Psoas muscle (tissue), 8 donors: ENCODE data around the gene CYS1. TPM values are rescaled to one million over a fixed set of nuclear protein-coding genes. Genes with fewer than 3 reads are reported as not detected.

Experiments
- ATAC-seq, 4 donors: fragments of 200-7000 bp; cut with Tn5 transposase; one replicate each; pipeline ENCODE4 v1.9.1; 2020; ENCODE audit warnings: moderate library complexity in 3 of 4, mild to moderate bottlenecking in 2 of 4
- DNase-seq, 2 donors: peaks; one replicate each; pipeline ENCODE4 v3.0.0-alpha.2; 2020
- H3K27ac ChIP-seq: fragments of 200-600 bp; one replicate; pipeline ENCODE4 v1.8.0; 2022
- H3K27me3 ChIP-seq, 3 donors: fragments of 200-600 bp in 1 of 3; one replicate each; pipeline versions ENCODE4 v1.6.1 to v1.8.0; 2013 to 2022; ENCODE audit warnings: low read length in 2 of 3, mild to moderate bottlenecking in 2 of 3, moderate library complexity in 1 of 3; ENCODE audit not compliant: insufficient read depth in 3 of 3
- H3K36me3 ChIP-seq, 2 donors: fragments of 200-600 bp in 1 of 2; one replicate each; pipeline versions ENCODE4 v1.6.1 to v1.8.0; 2013 to 2022; ENCODE audit warnings: low read depth in 1 of 2, mild to moderate bottlenecking in 1 of 2, moderate library complexity in 1 of 2; ENCODE audit not compliant: insufficient read depth in 1 of 2
- H3K4me1 ChIP-seq: fragments of 200-600 bp; one replicate; pipeline ENCODE4 v1.8.0; 2022
- H3K4me3 ChIP-seq: fragments of 200-600 bp; one replicate; pipeline ENCODE4 v1.8.0; 2022; ENCODE audit warnings: mild to moderate bottlenecking
- H3K9me3 ChIP-seq: fragments of 200-600 bp; one replicate; pipeline ENCODE4 v1.8.0; 2022
- WGBS, 3 donors: extraction: QIAGEN DNeasy Blood & Tissue Kit; methylation state at CpG; one replicate each; pipeline versions ENCODE4 v1.1.6 to v1.1.7; 2013; 5-methylcytosine and 5-hydroxymethylcytosine counted together
- intact Hi-C, 2 donors: fragments of 100-400 bp; cut with DNase I; formaldehyde crosslinking; loops; one replicate each; pipeline versions ENCODE4 v1.11.0 to v1.14.2; 2022
- polyA plus RNA-seq, 3 donors: library from polyadenylated mRNA; stranded (reverse); fragments of 200-250 nt; gene quantifications; one replicate each; pipeline ENCODE4 v1.2.3, GENCODE V29; 2013
- total RNA-seq, 4 donors: library from RNA; stranded (reverse); fragmentation: NEBNext Ultra II Directional in 2 of 4; extraction: Animal tissue kit (Norgen Biotek cat#: 25700) in 2 of 4; gene quantifications; one replicate each; pipeline versions ENCODE4 v1.2.1 to v1.2.4, GENCODE V29; 2021 to 2023
- TF ChIP-seq, protein P1 (sequence below): fragments of 200-600 bp; IDR thresholded peaks from one replicate; pipeline ENCODE4 v1.8.0; 2022; ENCODE audit warnings: antibody characterized with exemption
- donor health status: healthy with polysubstance abuse.
- donor health status: DM: no; HTN: no; CAD: no; lungs with moderate emphysema.
- donor health status: Bipolar disorder and iron deficiency.
- donor health status: healthy.
- donor health status: DM: yes; HTN: yes; CAD: no.
- donor health status: DM: no; HTN: no; CAD: no.
- donor health status: DM: no; HTN: no; CAD: no.
- donor health status: DM: yes; HTN: yes; CAD: no.

CYS1 gene
- total and polyA plus RNA-seq, 7 donors, result 0.06 to 0.58 (median 0.13) TPM

GRCh38 chr2:10058251-10059015 lies 21.8 kb downstream of the CYS1 start:
- no peaks in the 10 kb centered on the region for H3K9me3 ChIP-seq
- H3K4me1 ChIP-seq, result peaks cover 15% of the 10 kb centered on the region
- 94 to 96% (median 95%) methylated on average over 39 of the region's 39 CpGs for WGBS, 3 donors
- H3K27me3 ChIP-seq, result peaks cover 0 to 2% (median 0%) of the 10 kb centered on the region in 3 donors
- no peak overlapping the region for H3K27ac ChIP-seq
- intact Hi-C loops, result no loop called here
- H3K36me3 ChIP-seq, result peaks cover 0 to 17% of the 10 kb centered on the region in 2 donors
- H3K4me3 ChIP-seq, result no peak overlapping the region
- TF ChIP-seq, protein P1, sequence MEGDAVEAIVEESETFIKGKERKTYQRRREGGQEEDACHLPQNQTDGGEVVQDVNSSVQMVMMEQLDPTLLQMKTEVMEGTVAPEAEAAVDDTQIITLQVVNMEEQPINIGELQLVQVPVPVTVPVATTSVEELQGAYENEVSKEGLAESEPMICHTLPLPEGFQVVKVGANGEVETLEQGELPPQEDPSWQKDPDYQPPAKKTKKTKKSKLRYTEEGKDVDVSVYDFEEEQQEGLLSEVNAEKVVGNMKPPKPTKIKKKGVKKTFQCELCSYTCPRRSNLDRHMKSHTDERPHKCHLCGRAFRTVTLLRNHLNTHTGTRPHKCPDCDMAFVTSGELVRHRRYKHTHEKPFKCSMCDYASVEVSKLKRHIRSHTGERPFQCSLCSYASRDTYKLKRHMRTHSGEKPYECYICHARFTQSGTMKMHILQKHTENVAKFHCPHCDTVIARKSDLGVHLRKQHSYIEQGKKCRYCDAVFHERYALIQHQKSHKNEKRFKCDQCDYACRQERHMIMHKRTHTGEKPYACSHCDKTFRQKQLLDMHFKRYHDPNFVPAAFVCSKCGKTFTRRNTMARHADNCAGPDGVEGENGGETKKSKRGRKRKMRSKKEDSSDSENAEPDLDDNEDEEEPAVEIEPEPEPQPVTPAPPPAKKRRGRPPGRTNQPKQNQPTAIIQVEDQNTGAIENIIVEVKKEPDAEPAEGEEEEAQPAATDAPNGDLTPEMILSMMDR, result no peak
- no peak for ATAC-seq
- DNase-seq, result no peak

DNA sequence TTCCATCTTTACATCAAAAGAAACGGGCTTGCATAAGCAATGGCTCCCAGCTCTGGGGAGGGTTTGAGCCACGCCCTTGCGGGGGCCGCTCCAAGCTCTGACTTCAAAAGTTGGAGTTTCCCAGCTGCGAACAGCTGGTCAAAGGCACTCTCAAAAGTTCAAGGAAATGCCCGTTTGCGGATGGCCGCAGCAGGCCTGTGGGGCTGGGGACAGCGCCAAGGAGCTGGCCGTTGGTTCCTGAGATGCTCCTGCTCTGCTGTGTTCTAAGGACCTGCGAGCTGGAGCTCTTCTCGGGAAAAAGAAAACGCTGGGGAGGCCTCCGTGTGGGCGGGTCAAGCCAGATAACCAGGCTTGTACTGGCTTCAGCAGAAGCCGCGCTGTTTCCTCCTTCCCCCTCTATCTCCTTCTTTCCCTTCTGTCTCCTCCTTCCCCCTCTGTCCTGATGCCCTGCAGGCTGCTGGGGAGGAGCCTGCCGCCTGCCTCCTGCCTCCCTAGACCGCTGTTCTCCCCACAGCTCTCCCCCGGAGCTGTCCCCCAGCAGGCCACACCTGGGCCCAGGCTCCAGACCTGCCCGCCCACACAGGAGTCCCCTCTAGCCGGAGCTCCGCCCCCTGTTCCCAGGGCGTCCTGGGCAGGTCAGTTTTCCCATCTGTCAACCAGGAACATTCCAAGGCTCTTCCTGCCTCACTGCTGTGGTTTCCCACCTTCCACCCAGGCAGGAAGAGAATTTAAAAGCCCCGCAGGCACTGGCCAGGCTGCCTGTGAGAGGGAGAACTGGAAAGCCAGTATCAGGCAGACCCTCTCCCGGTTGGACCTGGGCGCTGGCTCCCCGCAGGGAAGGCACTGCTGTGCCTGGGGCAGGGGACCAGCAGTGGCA lies 22.7 kb downstream of the CYS1 start:
- TF ChIP-seq, protein P1, result no peak
- Histone ChIP-seq H3K27ac (no peak overlapping the region), H3K36me3 (peaks cover 0 to 27% of the 10 kb centered on the region in 2 donors), H3K4me3 (peak overlapping the region; percentile 2), H3K27me3 (peaks cover 0 to 2% (median 0%) of the 10 kb centered on the region in 3 donors), H3K4me1 (peaks cover 22% of the 10 kb centered on the region), H3K9me3 (no peaks in the 10 kb centered on the region)
- ATAC-seq, result peak in 1 of 4 donors; percentile 27
- peak; percentile 58 to 68 for DNase-seq
- intact Hi-C loops, result no loop called here
- 29 to 40% (median 34%) methylated on average over 27 to 28 of the region's 28 CpGs for WGBS, 3 donors

DNA sequence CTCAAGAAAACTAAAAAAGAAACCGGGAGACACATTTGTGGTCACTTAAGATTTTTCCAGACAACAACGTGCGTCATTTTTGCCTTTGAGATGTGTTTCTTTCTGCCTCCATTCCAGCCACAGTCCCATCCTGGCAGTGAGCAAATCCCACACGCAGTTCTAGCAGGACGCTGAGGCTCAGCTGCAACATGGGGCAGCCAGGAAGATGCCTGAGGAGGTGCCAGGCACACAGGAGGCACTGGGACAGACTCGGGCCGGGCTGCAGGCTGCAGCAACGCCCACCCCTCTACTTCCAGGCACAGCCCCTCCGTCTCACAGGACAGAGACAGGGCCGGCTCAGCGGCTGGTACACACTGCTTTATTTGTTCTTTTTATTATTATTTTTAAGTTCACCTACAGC lies 23.8 kb downstream of the CYS1 start:
- Histone ChIP-seq H3K27ac (no peak overlapping the region), H3K9me3 (no peaks in the 10 kb centered on the region), H3K36me3 (peaks cover 0 to 37% of the 10 kb centered on the region in 2 donors), H3K4me3 (no peak overlapping the region), H3K4me1 (peaks cover 22% of the 10 kb centered on the region), H3K27me3 (peaks cover 0 to 2% (median 0%) of the 10 kb centered on the region in 3 donors)
- intact Hi-C loops, result no loop called here
- DNase-seq (no peak), ATAC-seq (no peak)
- WGBS, 3 donors, result 56 to 57% (median 57%) methylated on average over 11 of the region's 11 CpGs
- TF ChIP-seq, protein P1, result no peak

DNA sequence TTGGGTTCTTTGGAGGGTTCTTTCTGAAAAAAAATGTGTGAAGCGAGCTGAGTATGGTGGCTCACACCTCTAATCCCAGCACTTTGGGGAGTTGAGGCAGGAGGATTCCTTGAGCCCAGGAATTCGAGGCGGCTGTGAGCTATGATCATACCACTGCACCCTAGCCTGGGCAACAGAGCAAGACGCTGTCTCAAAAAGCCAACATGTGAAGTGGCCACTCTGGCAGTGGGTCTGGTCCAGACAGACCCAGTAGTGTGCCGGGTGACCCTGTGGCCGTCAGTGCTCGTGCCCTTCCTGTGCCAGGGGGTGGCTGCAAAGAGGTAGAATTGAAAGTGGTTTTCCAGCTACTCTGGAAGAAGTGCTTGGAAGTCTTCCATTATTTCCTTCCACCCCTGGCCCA lies 25.2 kb downstream of the CYS1 start:
- Histone ChIP-seq H3K4me1 (peaks cover 14% of the 10 kb centered on the region), H3K27me3 (peaks cover 0 to 2% (median 0%) of the 10 kb centered on the region in 3 donors), H3K36me3 (peaks cover 0 to 42% of the 10 kb centered on the region in 2 donors), H3K4me3 (no peak overlapping the region), H3K27ac (no peak overlapping the region), H3K9me3 (no peaks in the 10 kb centered on the region)
- ATAC-seq (no peak), DNase-seq (no peak)
- TF ChIP-seq, protein P1, result no peak
- intact Hi-C loops, result no loop called here
- WGBS, 3 donors, result 84 to 92% (median 85%) methylated on average over 7 of the region's 7 CpGs
